ENCODE measurements around the gene SNAP47. TPM values are rescaled to one million over a fixed set of nuclear protein-coding genes. Genes with fewer than 3 reads are reported as not detected.

SNAP47 gene
- total RNA-seq, 2 experiments from 2014 or later, result 29.0 to 29.2 TPM

GRCh38 chr1:227780101-227781044, 45.1 kb downstream of the SNAP47 start:
- Mint-ChIP-seq H3K4me3 (no peak overlapping the region), H3K4me1 (peaks cover 3% of the 10 kb centered on the region), H3K27me3 (peaks cover 4% of the 10 kb centered on the region), H3K36me3 (peaks cover 16% of the 10 kb centered on the region), H3K9me3 (no peaks in the 10 kb centered on the region), H3K27ac (peak overlapping the region; percentile 25)
- POLR2A ChIA-PET, result interaction anchor here (1.2 kb wide), 1 partner anchor 11 kb away, joined by 3 read pairs; no protein-coding TSS in a partner anchor
- peak; percentile 21 for ATAC-seq (ENCODE audit: low read depth)
- no peak for DNase-seq

GRCh38 chr1:227781314-227781930, 46.2 kb downstream of the SNAP47 start:
- POLR2A ChIA-PET, result no interaction called here
- Mint-ChIP-seq H3K4me3 (no peak overlapping the region), H3K36me3 (peaks cover 11% of the 10 kb centered on the region), H3K27ac (no peak overlapping the region), H3K9me3 (no peaks in the 10 kb centered on the region), H3K27me3 (peaks cover 8% of the 10 kb centered on the region), H3K4me1 (no peaks in the 10 kb centered on the region)
- DNase-seq (no peak), ATAC-seq (ENCODE audit: low read depth) (no peak)

- no peak overlapping the region for H3K27ac Mint-ChIP-seq
These were observed 47.0 kb downstream of the SNAP47 start for GRCh38 chr1:227782226-227782625.

GRCh38 chr1:227785094-227785804, 50.0 kb downstream of the SNAP47 start:
- DNase-seq (no peak), ATAC-seq (ENCODE audit: low read depth) (no peak)
- POLR2A ChIA-PET, result no interaction called here
- H3K9me3 Mint-ChIP-seq, result no peaks in the 10 kb centered on the region
- peaks cover 5% of the 10 kb centered on the region for H3K4me1 Mint-ChIP-seq
- no peak overlapping the region for H3K27ac Mint-ChIP-seq
- H3K36me3 Mint-ChIP-seq, result peaks cover 3% of the 10 kb centered on the region
- H3K27me3 Mint-ChIP-seq, result peaks cover 14% of the 10 kb centered on the region
- no peak overlapping the region for H3K4me3 Mint-ChIP-seq

More at GRCh38 chr1:227782226-227782625, 47.0 kb downstream of the SNAP47 start:
- peaks cover 6% of the 10 kb centered on the region for H3K36me3 Mint-ChIP-seq
- no peaks in the 10 kb centered on the region for H3K9me3 Mint-ChIP-seq
- peaks cover 13% of the 10 kb centered on the region for H3K27me3 Mint-ChIP-seq
- H3K4me3 Mint-ChIP-seq, result no peak overlapping the region
- ATAC-seq (ENCODE audit: low read depth), result no peak
- peaks cover 4% of the 10 kb centered on the region for H3K4me1 Mint-ChIP-seq
- DNase-seq, result no peak
- POLR2A ChIA-PET, result no interaction called here

GRCh38 chr1:227785805-227786671, 50.8 kb downstream of the SNAP47 start:
- ATAC-seq (ENCODE audit: low read depth), result no peak
- POLR2A ChIA-PET, result no interaction called here
- no peak for DNase-seq
- H3K4me3 Mint-ChIP-seq, result no peak overlapping the region
- H3K9me3 Mint-ChIP-seq, result no peaks in the 10 kb centered on the region
- no peak overlapping the region for H3K27ac Mint-ChIP-seq
- peaks cover 5% of the 10 kb centered on the region for H3K4me1 Mint-ChIP-seq
- H3K27me3 Mint-ChIP-seq, result peaks cover 16% of the 10 kb centered on the region
- H3K36me3 Mint-ChIP-seq, result peaks cover 3% of the 10 kb centered on the region

- H3K4me3 Mint-ChIP-seq, result peak overlapping the region; percentile 77
- DNase-seq, result peak; percentile 31
- no peaks in the 10 kb centered on the region for H3K9me3 Mint-ChIP-seq
- POLR2A ChIA-PET, result no interaction called here
- H3K4me1 Mint-ChIP-seq, result peaks cover 5% of the 10 kb centered on the region
- H3K27me3 Mint-ChIP-seq, result peaks cover 16% of the 10 kb centered on the region
- ATAC-seq (ENCODE audit: low read depth), result no peak
- no peak overlapping the region for H3K27ac Mint-ChIP-seq
- H3K36me3 Mint-ChIP-seq, result peaks cover 3% of the 10 kb centered on the region
These were observed 51.7 kb downstream of the SNAP47 start for GRCh38 chr1:227786673-227787512.

- peak; percentile 94 for ATAC-seq (ENCODE audit: low read depth)
These were observed 52.5 kb downstream of the SNAP47 start for GRCh38 chr1:227787513-227788270.

GRCh38 chr1:227788271-227789083, 53.2 kb downstream of the SNAP47 start:
- no peak overlapping the region for H3K27ac Mint-ChIP-seq
- H3K9me3 Mint-ChIP-seq, result no peaks in the 10 kb centered on the region
- ATAC-seq (ENCODE audit: low read depth) (peak; percentile 69), DNase-seq (peak; percentile 82)
- H3K4me3 Mint-ChIP-seq, result peak overlapping the region; percentile 78
- no peaks in the 10 kb centered on the region for H3K36me3 Mint-ChIP-seq
- H3K27me3 Mint-ChIP-seq, result peaks cover 16% of the 10 kb centered on the region
- peaks cover 5% of the 10 kb centered on the region for H3K4me1 Mint-ChIP-seq
- POLR2A ChIA-PET, result interaction anchor here (0.9 to 1.3 kb wide), 4 partner anchors 14 to 53 kb away, joined by 3 to 9 read pairs (median 8); partner anchors contain the start of genes JMJD4 and SNAP47

More at GRCh38 chr1:227787513-227788270, 52.5 kb downstream of the SNAP47 start:
- POLR2A ChIA-PET, result interaction anchor here (0.9 to 1.3 kb wide), 4 partner anchors 13 to 53 kb away, joined by 3 to 9 read pairs (median 8); partner anchors contain the start of genes JMJD4 and SNAP47
- peaks cover 16% of the 10 kb centered on the region for H3K27me3 Mint-ChIP-seq
- H3K9me3 Mint-ChIP-seq, result no peaks in the 10 kb centered on the region
- H3K27ac Mint-ChIP-seq, result peak overlapping the region; percentile 49
- H3K4me3 Mint-ChIP-seq, result peak overlapping the region; percentile 77
- peaks cover 5% of the 10 kb centered on the region for H3K4me1 Mint-ChIP-seq
- peak; percentile 90 for DNase-seq
- H3K36me3 Mint-ChIP-seq, result no peaks in the 10 kb centered on the region

- ATAC-seq (ENCODE audit: low read depth) (no peak), DNase-seq (peak; percentile 32)
- Mint-ChIP-seq H3K27me3 (peaks cover 13% of the 10 kb centered on the region), H3K9me3 (no peaks in the 10 kb centered on the region), H3K36me3 (no peaks in the 10 kb centered on the region), H3K4me1 (peaks cover 5% of the 10 kb centered on the region), H3K27ac (no peak overlapping the region), H3K4me3 (peak overlapping the region; percentile 78)
- POLR2A ChIA-PET, result no interaction called here
These were observed 54.1 kb downstream of the SNAP47 start for GRCh38 chr1:227789084-227790033.

- no peak for ATAC-seq (ENCODE audit: low read depth)
- H3K27ac Mint-ChIP-seq, result no peak overlapping the region
- H3K36me3 Mint-ChIP-seq, result no peaks in the 10 kb centered on the region
- DNase-seq, result no peak
- H3K27me3 Mint-ChIP-seq, result peaks cover 12% of the 10 kb centered on the region
- H3K4me1 Mint-ChIP-seq, result peaks cover 7% of the 10 kb centered on the region
- POLR2A ChIA-PET, result no interaction called here
- H3K4me3 Mint-ChIP-seq, result no peak overlapping the region
- H3K9me3 Mint-ChIP-seq, result no peaks in the 10 kb centered on the region
These were observed 54.8 kb downstream of the SNAP47 start for GRCh38 chr1:227790034-227790400.

All from activated naive CD8-positive, alpha-beta T cell treated with anti-CD3 and anti-CD28 coated beads, Interleukin-2, amount 10 ng/mL, durations not matched to agents 7 days and 5 days (primary cell).